ENCODE results near the gene CHRDL2.

DNA sequence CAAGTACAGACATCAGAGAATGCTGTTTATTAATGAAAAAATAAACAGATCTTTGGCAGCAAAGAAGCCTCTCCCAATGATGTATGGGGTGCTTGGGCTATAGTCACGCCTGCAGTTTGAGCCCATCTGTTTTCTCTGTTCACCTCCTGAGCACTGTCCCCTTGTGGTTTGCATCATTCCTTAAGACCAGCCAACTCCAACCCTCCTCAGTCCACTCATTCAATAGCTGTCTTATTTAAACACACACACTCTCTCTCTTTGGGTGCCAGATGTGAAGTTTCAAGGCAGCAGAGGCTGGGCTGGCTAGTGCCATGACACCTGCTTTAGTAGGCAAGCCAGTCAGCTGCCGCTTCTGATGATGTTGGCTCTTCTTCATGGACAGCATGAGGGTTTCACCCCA lies 80.7 kb downstream of the CHRDL2 start:
- TF ChIP-seq, protein P1, sequence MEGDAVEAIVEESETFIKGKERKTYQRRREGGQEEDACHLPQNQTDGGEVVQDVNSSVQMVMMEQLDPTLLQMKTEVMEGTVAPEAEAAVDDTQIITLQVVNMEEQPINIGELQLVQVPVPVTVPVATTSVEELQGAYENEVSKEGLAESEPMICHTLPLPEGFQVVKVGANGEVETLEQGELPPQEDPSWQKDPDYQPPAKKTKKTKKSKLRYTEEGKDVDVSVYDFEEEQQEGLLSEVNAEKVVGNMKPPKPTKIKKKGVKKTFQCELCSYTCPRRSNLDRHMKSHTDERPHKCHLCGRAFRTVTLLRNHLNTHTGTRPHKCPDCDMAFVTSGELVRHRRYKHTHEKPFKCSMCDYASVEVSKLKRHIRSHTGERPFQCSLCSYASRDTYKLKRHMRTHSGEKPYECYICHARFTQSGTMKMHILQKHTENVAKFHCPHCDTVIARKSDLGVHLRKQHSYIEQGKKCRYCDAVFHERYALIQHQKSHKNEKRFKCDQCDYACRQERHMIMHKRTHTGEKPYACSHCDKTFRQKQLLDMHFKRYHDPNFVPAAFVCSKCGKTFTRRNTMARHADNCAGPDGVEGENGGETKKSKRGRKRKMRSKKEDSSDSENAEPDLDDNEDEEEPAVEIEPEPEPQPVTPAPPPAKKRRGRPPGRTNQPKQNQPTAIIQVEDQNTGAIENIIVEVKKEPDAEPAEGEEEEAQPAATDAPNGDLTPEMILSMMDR (IDR thresholded peaks at IDR 0.05) = no peak
- TF ChIP-seq POLR2A (IDR thresholded peaks at IDR 0.05) (no peak), POLR2AphosphoS5 (IDR thresholded peaks at IDR 0.05) (peak in 1 of 3 donors; percentile 73), EP300 (IDR thresholded peaks at IDR 0.05) (no peak)
